Skeletal muscle cell (primary cell): Measurements from ENCODE around the gene BRAT1.
"Not testable (repeated sequence)": the region's sequence is repeated elsewhere in the genome, so short reads cannot be mapped to it uniquely, and the experiment has no call there.

ENCODE experiments used
- DNase-seq: peaks from one replicate; pipeline ENCODE4 v3.0.0-alpha.2; 2010; ENCODE audit warnings: low read depth
- H3K4me3 ChIP-seq: 2 replicates; pipeline ENCODE4 v1.5.1; 2011; ENCODE audit warnings: low read depth, mild to moderate bottlenecking, control low read depth, low read length, moderate library complexity

Gene BRAT1

DNA sequence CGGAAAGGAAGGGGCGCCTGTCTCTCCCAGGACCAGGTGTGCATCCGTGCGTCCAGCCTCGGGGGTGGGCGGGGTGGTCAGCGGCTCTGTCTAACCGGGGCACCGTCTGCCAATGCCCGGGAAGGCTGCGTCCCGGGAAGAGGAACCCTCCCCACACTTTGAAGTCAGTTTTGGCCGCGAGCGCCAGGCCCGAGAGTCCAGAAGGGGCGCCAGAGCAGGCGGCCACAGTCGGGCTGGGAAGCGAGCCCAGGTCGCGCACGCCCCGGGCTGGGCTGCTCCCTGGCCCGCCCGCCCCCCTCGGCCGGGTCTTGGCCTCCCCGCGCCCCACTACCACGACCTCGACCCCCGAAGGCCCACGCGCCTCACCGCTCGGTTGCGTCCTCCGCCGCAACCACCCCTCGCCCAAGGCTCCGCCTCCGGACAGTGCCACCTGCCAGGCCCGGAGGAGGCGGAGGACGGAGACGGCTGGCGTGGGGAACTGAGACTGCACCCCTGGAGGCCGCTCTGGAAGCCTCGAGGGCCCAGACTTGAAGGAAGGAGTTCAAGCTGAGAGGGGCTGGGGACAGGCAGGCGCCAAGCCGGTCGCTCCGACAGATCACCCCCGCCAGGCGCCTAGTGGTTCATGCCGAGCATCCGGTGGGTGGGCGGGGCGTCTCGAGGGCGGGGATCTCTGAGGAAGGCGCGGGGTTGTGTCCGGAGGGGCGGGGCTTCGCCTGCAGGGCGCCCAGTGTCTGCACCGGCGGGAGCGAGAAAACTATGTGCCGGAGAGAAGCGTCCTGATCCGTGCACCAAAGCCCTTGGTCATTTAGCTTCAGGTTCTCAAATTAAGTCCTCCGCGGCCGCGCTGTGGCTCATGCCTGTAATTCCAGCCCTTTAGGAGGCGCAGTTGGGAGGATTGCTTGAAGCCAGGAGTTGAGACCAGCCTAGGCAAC, at the start of gene BRAT1:
TSS of gene BRAT1 (minus strand) at position 404 of the 932 bp plus-strand sequence. CDS start 1,093 bp downstream, outside the sequence.
- peak; percentile 71 for DNase-seq
- H3K4me3 ChIP-seq, result peak within 1 kb of the TSS; percentile 74

DNA sequence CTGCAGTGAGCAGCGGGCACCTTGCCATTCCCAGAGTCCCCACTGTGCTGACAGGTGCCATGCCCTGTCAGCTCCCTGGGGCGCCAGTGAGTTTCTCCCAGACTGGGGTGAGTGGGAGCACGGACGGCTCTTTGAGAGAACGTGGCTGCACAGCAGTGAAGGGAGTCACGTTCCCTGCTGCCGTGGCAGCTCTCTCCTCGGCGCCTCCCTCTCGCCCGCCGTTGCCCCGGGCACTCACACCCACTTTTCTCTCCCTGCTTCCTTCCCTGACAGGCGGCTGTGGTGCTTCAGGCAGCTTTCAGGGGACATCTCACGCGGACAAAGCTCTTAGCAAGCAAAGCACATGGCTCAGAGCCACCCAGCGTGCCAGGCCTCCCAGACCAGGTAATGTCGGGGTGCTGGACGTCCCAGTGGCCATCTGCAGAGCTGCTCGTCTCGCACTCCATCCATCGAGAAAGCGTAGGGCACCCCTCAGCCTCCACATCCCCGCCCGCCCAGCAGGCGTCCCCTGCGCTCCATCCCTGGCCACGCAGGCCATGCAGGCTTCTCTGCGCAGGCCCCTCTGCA, 49.4 kb upstream of the BRAT1 start:
- DNase-seq, result no peak
- no peak overlapping the region for H3K4me3 ChIP-seq

DNA sequence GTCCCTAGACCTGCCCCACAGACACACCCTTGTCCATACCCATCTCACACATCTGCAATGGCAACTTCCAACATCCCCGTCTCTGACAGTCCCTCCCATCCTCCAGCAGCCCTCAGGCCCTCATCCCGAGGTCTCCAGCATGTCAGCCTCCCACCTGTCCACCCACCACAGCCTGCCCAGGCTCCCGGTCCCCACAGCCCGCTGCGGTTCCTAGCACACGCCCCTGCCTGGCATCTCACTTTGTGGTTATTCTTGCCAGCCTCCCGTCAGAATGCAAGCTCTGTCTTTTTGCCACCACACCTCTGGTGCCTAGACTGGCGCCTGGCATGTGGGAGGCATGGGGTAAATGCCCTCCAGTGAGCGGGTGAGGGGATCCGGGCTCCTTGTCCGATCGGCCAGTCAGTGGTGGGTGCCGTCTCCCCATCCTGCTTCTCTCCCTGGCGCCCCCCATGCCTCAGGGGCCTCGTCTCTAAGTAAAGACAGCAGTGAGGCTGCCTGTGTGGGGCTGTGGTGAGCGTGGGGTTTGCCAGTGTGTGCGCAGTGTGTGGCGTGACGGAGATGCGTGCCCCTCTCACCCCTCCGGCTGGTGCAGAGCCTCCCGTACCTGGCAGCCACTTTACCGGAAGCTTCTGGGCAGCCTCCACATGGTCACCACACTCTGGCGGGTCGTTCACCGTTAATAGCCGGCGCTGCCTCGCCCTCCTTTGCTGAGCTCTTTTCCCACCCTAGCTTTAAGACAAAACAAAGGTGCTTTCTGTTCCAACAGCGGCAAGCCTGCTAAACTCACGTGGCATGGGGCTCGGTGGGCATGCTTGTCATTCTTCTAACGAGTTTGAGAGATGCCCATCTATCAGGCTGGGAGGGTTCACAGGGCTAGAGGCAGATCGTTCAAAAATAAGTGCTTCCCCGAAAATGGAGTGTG, 48.0 kb upstream of the BRAT1 start:
- DNase-seq, result no peak
- no peak overlapping the region for H3K4me3 ChIP-seq

DNA sequence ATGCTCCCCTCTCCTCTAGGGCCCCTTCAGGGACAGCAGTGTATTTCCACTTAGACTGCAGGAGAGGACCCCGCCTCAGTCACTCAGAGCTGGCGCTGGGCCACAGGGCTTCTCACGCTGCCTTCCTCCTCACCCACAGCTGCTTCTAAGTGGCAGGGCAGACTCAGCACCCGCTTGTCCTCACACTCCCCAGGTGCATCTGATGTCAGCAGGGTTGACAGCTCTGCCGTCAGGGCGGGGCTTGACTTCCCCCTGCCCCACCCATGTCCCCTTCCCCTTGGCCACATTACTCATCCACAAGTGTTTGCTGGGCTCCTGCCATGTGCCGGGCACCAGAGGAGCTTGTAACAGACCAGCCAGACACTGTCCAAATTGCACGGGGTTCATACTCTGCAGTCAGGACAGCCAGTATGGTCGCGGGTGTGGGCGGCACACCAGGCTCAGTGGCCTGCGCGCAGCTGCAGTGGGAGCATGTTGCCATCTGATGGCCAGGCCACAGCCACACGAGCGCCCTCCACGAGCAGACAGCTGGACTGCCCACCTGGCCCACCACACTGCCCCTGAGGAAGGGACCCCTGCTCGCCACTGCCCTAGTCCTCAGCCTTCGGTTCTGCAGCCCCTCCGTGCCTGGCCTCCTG, 47.2 kb upstream of the BRAT1 start:
- DNase-seq, result no peak

DNA sequence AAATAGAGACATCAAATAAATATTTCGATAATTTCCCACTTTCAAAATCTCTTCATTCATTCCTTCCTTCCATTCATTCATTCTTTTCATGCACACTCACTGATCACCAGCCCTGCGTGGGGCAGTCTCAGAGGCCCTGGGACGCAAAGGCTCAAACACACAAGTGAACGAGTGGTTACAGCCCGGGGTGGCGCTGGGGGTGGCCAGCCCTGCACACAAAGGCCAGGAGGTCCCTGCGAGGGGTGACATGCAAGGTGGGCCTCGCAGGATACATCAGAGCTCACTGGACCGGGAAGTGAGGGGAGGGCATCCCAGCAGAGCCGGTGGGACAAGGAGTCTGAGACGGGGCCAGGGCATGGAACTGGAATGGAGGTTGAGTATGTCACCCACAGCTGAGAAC, 46.6 kb upstream of the BRAT1 start:
- no peak for DNase-seq
- no peak overlapping the region for H3K4me3 ChIP-seq

More for the DNA sequence above, 47.2 kb upstream of the BRAT1 start:
- no peak overlapping the region for H3K4me3 ChIP-seq

DNA sequence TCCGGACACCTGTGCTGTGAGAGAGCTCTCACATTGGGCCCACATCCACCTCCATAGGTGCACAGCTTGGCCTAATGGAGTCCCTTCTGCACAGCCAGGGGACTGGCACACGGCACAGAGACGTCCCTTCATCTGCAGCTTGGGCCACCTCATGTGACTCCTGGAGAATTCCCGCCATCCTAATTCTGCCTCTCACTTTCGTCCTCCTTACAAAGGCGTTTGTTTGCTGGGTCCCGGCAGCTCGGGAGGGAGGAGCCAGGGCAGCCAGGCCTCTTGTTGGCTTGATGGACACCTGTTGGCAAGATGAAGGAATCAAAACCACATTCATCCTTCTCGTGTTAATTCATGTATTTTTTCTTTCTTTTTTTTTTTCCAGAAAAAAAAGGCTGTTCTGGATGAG, 45.7 kb upstream of the BRAT1 start:
- DNase-seq, result no peak

DNA sequence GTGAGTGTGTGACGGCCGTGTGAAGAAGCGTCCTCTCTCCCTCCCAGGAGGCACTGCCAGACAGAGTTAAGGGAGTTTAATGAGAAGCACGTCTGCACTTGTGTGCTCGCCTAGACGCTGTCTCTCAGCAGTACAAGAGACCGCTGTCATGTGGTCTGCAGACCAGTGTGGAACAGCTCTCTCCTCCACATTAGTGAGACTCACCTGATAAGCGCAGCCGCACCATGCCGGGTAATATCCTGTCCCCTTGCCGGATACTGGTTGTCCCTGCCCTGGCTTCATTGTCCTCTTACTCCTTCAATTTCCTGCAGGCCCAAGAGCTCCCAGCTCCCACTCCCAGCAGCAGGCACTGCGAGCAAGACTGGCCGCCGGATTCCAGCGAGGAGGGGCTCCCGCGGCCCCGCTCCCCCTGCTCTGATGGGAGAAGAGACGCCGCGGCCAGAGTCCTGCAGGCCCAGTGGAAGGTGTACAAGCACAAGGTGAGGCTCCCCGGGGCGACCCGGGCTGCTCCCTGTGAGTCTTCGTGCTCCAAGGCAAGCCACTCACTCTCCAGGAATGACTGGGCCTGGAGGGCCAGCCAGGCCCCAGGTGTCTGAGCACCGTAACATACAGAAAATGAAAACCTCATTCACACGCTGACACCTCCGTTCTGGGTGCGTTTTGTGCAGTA, 43.0 kb upstream of the BRAT1 start:
- no peak overlapping the region for H3K4me3 ChIP-seq
- DNase-seq, result no peak

More for the DNA sequence above, 45.7 kb upstream of the BRAT1 start:
- no peak overlapping the region for H3K4me3 ChIP-seq

DNA sequence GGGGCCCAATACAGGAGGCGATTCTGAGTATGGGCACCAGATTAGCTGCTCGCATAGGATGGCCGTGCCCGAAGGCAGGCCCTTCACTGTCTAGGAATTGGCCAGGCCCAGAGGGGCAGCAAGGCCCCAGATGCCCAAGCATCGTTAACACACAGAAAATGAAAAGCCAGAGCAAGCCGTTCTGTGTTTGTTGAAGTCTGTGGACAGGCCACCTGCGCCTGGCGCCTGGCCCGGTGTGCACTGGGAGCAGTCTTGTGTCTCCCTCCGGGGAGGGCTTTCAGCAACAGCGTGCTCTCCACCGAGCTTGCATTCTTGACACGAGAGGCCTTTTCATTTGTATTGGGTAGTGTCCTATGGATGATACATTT, 41.9 kb upstream of the BRAT1 start:
- no peak overlapping the region for H3K4me3 ChIP-seq
- DNase-seq, result no peak

DNA sequence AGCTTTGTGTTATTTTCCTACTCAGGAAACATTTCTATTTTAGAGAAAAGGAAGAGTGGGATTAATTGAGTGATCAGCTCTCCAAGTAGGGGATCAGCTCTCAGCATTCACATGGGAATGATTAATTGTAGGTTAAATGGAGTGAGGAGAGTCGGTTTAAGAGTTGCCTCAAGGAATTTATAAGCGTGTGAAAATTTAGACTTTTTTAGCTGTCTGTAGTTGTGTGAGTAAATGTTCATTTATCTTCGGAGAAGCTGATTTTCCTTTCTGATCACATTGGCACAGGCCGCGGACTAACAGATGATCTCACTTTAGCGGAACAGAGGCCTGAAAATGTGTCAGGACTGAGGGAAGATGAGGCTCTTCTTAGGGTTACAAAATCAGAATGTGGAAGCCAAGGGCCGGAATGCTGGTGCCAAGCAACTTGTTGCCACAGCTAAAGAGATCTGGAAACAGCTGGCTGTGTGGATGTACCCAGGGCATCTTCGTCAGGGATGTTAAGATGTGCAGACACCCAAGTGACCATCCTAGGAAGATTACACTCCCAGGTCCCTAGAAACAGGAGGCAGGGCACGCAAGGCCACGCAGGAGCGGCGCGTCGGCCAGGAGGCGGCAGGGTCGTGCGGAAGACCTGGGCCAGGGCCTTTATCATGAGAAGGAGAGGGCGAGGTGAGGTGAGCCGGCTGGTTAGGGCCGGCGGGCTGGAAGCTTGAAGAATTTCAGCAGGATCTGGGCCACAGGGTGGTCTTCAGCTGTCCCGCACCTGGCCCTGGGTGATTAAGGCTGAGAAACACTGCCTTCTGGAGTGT, 41.3 kb upstream of the BRAT1 start:
- H3K4me3 ChIP-seq, result no peak overlapping the region
- DNase-seq, result no peak

DNA sequence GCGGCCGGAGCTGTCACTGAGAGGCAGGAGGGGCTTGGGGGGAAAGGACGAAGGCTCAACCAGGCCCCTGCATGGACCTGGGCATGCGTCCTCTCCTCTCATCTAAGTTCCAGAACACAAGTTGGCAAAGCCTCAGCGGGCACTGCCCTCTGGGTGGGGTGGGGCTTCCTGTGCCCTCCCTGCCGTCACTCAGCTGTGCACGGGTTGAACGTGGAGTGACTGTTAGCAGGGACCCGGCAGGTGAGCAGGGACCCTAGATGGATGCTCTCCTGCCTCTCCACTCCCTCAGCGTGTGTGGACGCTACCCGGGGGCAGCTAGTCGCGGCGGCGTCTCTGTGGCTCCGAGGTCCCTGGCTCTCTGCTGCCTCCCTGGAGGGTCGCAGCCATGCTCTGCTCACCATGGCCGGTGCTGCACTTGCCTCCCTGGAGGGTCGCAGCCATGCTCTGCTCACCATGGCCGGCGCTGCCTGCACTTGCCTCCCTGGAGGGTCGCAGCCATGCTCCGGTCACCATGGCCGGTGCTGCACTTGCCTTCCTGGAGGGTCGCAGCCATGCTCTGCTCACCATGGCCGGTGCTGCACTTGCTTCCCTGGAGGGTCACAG, 40.0 kb upstream of the BRAT1 start:
- DNase-seq, result no peak
- no peak overlapping the region for H3K4me3 ChIP-seq

DNA sequence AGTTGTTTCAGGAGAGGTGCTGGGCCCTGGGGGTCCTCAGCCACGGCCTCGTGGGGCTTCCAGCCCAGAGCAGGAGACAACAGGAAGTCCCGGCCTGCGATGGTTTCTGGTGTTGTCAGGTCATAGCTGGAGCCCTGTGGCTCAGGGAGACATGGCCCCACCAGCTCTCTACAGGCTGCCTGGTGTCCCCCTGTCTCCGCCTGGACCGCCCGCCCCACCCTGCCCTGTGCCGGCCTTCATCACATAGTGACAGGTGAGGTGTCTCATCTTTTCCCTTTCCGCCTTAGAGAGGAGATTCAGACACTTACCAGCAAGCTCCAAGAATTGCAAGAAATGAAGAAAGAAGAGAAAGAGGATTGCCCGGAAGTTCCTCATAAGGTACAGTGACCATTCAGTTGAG, 39.3 kb upstream of the BRAT1 start:
- DNase-seq, result no peak
- H3K4me3 ChIP-seq, result no peak overlapping the region

DNA sequence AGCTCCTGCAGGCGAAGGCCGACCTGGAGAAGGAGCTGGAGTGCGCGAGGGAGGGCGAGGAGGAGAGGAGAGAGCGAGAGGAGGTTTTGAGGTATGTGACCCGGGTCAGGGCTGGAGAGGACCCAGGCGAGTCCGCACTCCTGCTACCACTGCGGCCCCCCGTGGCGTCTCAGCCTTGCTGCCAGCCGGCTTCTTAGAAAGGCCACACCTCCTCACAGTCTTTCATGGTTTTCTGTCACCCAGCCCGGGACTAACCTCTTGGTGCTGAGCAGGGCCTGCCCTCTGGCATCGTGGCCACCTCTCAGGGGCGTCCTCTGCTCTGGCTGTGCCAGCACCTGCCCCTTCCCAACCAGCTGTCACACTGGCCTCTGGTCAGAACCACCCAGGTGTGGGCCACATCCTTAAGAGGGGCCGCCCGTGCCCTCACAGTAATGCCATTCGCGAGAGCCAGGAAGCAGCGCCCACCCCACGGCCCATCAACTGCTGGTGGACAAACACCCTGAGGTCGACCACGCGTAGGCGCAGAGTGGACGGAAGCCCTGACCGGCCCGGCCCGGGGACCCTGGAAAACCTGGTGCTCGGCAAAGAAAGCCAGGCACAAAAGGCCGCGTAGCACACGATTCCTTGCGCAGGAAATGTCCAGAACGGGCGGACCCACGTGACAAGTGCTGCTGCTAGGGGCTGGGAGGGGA, 37.9 kb upstream of the BRAT1 start:
- H3K4me3 ChIP-seq, result no peak overlapping the region
- no peak for DNase-seq

DNA sequence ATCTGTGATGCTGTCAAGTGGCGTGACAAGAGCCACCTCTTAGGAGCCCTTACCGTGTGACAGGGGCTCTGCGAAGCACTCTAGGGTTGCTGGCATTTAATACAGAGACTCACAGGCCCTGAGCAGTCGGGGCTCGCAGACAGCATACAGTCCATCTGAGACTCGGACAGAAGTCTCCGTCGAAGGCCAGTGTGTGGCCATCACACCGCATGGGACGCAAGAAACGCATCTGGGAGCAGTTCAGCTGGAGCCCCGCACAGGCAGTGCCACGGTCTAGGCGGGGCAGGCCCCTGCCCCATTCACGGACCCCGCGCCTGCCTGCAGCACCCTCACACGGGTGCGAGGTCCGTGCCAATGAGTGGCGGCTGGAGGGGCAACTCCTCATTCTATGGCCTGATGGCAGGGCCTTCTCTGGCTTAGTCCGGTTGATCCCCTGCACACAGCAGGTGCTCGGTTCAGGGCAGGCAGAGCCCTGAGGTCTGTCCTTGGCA, 37.1 kb upstream of the BRAT1 start:
- DNase-seq, result no peak
- no peak overlapping the region for H3K4me3 ChIP-seq

DNA sequence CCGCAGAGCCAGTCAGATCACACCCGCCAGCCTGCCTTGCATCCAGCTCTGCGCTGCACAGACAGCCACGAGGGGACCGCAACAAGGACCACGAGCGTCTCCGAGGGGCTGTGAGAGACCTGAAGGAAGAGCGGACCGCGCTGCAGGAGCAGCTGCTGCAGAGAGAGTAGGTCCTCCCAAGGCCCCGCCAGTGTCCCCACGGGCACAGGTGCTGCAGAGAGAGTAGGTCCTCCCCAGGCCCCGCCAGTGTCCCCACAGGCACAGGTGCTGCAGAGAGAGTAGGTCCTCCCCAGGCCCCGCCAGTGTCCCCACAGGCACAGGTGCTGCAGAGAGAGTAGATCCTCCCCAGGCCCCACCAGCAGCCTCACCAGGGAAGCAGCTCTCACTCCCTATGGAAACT, 34.6 kb upstream of the BRAT1 start:
- not testable (repeated sequence) for DNase-seq

DNA sequence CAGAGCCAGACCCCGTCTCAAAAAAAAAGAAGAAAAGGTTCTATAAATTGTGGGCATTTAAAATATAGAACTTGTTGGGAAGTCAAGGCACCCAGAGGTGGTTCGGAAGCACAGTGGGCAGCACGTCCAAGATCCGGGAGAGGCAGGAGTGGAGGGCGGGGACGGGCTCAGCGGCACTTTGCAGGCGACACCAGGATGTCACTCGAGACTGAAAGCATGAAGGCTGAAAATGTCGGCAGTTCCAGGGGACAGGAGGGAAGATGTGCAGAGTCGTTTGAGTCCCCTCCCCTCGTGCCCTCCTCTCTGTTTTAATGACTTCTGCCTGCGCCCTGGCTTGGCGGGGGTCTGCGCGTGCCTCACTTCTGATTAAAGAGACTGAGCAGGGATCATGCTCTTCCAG, 34.0 kb upstream of the BRAT1 start:
- no peak overlapping the region for H3K4me3 ChIP-seq
- DNase-seq, result no peak

More for the DNA sequence above, 34.6 kb upstream of the BRAT1 start:
- not testable (repeated sequence) for H3K4me3 ChIP-seq

DNA sequence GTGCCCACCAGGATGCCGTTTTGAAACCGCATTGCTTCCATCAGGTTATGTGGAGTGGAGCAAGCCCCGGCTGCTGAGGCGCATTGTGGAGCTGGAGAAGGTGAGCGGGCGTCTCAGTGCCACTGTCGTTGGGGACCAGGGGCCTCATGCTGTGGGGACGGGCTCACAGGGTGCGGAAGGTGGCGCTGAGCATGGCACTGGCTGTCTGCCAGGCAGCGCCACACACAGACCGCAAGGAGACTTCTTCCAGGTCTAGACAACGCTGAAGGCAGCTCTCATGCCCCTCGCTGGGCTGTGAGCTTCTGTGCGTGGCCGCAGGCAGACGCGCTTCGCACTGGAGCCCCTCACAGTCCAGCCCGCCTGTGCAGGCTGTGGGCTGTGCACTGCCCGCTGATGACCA, 32.5 kb upstream of the BRAT1 start:
- no peak for DNase-seq
- H3K4me3 ChIP-seq, result no peak overlapping the region

DNA sequence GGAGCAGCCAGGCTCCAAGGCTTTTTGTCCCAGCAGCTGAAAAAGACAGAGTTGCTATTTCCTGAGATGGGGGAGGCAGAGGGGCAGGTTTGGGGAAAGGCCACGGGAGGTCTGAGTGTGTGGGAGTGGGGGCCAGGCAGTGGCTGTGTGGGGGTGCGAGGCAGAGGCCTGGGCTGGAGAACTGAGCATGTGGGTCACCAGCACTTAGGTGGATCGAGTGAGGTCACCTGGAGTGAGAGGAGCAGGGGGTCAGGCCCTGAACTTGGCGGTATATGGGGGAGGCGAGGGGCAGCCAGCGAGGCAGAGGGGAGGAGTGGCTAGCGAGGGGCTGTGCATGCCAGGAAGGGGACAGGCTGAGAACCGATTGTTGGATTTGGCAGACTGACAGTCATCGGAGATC, 31.8 kb upstream of the BRAT1 start:
- no peak for DNase-seq
- H3K4me3 ChIP-seq, result no peak overlapping the region
